Pulmonary artery endothelial cell (primary cell): Measurements from ENCODE around the gene LRIF1. TPM values are rescaled to one million over a fixed set of nuclear protein-coding genes. Genes with fewer than 3 reads are reported as not detected.
A peak's percentile ranks its signal among the peaks of the same experiment; 100 is the strongest.
"Not testable (repeated sequence)": the region's sequence is repeated elsewhere in the genome, so short reads cannot be mapped to it uniquely, and the experiment has no call there.

Source experiments
- DNase-seq: peaks from one replicate; pipeline ENCODE4 v3.0.0-alpha.2; 2011; ENCODE audit warnings: low read depth, low spot score
- total RNA-seq: library from RNA; depleted of rRNA; stranded (reverse); fragments of >200 nt; gene quantifications from 2 replicates; pipeline ENCODE4 v1.2.3, GENCODE V29; 2014

The LRIF1 gene
- 12.5 and 15.4 TPM in 2 replicates for total RNA-seq

GRCh38 chr1:110963691-110964454 lies at the start of gene LRIF1:
Gene LRIF1, minus strand, starts transcription at chr1:110963922. Its CDS starts 234 bp downstream, at chr1:110963688.
- peak; percentile 98 for DNase-seq

- no peak for DNase-seq
These were observed 44.3 kb upstream of the LRIF1 start for GRCh38 chr1:111008031-111008430.

GRCh38 chr1:111006556-111006955 lies 42.8 kb upstream of the LRIF1 start:
- no peak for DNase-seq

GRCh38 chr1:110999607-111000006 lies 35.9 kb upstream of the LRIF1 start:
- DNase-seq = not testable (repeated sequence)

GRCh38 chr1:110992329-110992728 lies 28.6 kb upstream of the LRIF1 start:
- DNase-seq = not testable (repeated sequence)

GRCh38 chr1:110991295-110991694 lies 27.6 kb upstream of the LRIF1 start:
- not testable (repeated sequence) for DNase-seq

- no peak for DNase-seq
These were observed 26.8 kb upstream of the LRIF1 start for GRCh38 chr1:110990541-110990940.

- no peak for DNase-seq
These were observed 22.7 kb upstream of the LRIF1 start for GRCh38 chr1:110986407-110986891.

- DNase-seq = no peak
These were observed 18.6 kb upstream of the LRIF1 start for GRCh38 chr1:110982320-110982719.

- no peak for DNase-seq
These were observed 15.4 kb upstream of the LRIF1 start for GRCh38 chr1:110979154-110979553.

GRCh38 chr1:110976089-110976488 lies 12.4 kb upstream of the LRIF1 start:
- no peak for DNase-seq

- DNase-seq = no peak
These were observed 11.5 kb upstream of the LRIF1 start for GRCh38 chr1:110975265-110975664.

GRCh38 chr1:110967256-110967655 lies 3.5 kb upstream of the LRIF1 start:
- DNase-seq = no peak

GRCh38 chr1:110964455-110964903 lies 757 bp upstream of the LRIF1 start:
- no peak for DNase-seq

GRCh38 chr1:110962892-110963690 lies 631 bp downstream of the LRIF1 start:
- peak; percentile 71 for DNase-seq

GRCh38 chr1:110961902-110962301 lies 1.8 kb downstream of the LRIF1 start:
- no peak for DNase-seq

- no peak for DNase-seq
These were observed 2.8 kb downstream of the LRIF1 start for GRCh38 chr1:110960777-110961420.

GRCh38 chr1:110957798-110958197 lies 5.9 kb downstream of the LRIF1 start:
- DNase-seq = no peak

GRCh38 chr1:110956586-110956985 lies 7.1 kb downstream of the LRIF1 start:
- DNase-seq = no peak

GRCh38 chr1:110953031-110953430 lies 10.7 kb downstream of the LRIF1 start:
- DNase-seq = no peak

GRCh38 chr1:110952031-110952430 lies 11.7 kb downstream of the LRIF1 start:
- no peak for DNase-seq

GRCh38 chr1:110951161-110951560 lies 12.6 kb downstream of the LRIF1 start:
- no peak for DNase-seq
